GM18505 (cell line): Measurements from ENCODE around the gene TBC1D14.

ENCODE experiments used
- ATAC-seq: cut with Tn5 transposase; IDR thresholded peaks from one replicate; pipeline ENCODE4 v1.9.1; 2021; ENCODE audit not compliant: unreplicated experiment
- POLR2A ChIP-seq: IDR thresholded peaks from 4 replicates; pipeline ENCODE4 v1.6.1; 2011; ENCODE audit warnings: borderline replicate concordance; ENCODE audit not compliant: insufficient read depth, insufficient read length; ENCODE audit errors: extremely low read depth

TBC1D14 gene

DNA sequence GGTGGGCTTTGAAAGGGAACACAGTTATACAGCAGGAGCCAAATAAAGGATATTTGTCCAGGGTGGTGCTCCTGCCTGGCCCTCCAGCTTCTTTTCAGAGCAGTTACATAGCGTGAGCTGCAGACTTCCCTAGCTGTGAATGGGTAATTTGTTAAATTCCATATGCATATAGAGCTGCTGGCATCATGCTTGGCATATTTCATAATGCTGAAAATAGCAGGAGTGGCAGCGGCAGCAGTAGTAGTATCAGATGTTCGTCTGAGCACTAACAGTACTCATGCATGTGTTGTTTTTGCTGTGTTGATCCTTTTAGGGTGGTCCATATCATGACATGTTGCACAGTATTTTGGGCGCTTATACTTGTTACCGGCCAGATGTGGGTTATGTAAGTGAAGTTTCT, 99.9 kb downstream of the TBC1D14 start:
- TF ChIP-seq POLR2A = no peak
- no peak for ATAC-seq

DNA sequence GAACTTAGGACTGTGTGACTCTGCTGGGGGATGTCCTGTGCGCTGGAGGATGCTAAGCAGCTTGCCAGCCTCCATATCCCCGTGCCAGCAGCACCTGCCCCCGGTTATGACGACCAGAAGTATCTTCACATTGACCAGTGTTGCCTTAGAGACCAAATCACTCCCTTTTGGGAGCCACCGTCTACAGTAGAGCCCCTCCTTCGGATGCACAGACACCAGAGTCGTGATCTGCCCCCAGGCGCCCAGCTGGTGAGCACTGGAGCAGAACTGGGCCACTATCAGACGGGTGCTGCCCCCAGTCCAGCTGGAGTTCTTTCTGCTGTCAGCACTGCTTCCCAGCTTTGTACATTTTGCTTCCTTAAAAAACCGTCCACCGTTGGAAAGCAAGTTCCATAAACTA, 103.5 kb downstream of the TBC1D14 start:
- TF ChIP-seq POLR2A = no peak
- no peak for ATAC-seq

DNA sequence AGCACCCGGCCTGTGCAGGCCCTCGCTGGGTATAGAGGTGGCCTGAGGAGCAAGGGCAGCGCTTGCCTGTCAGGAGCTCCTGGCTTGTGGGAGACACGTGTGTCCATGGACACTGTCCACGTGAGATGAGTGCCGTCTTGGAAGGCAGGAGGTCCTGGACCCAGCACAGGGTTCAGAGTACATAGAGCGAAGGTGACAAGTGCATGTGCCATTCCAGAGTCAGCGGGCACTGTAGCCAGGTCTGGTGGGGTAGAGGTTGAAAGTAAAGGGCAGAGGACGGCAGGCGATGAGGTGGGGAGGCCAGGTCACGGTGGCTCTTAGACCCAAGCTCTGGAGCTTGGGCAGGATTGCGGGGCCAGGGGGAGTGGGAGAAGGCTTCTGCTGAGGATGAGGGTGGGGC, 105.2 kb downstream of the TBC1D14 start:
- no peak for TF ChIP-seq POLR2A
- ATAC-seq = no peak

DNA sequence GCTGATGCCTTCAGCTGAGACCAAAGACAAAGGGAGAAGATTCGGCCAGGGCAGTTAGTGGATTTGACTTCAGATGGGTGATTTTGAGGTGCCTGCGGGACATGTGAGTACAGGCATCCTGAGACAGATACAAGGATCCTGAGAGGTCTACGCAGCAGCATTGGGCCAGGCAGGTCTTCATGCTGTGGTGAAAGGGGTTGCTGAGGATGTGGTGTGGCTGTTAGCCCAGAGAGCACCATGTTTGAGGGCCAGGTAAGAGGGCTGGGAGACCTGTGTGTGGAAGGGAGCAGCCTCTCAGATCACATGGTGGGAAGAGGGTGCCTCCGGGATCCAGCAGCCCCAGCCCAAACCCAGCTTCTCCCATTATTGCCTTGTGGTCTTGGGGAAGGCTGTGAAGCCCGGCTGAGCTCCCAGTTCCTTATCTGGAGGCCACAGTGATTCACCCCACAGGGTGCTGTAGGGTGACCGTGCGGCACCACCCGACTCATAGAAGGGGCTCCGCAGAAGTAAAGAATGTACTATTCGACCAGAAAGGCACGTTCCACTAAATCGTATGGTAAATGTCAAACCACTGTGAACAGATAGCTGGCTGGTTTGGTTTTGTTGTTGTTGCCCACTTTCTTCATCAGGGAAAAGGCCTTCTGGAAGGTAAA, 105.9 kb downstream of the TBC1D14 start:
- no peak for TF ChIP-seq POLR2A
- no peak for ATAC-seq

- no peak for TF ChIP-seq POLR2A
- no peak for ATAC-seq
Observed at GRCh38 chr4:7016086-7016485, 106.5 kb downstream of the TBC1D14 start.

- no peak for ATAC-seq
Observed at GRCh38 chr4:7016512-7016911, 106.9 kb downstream of the TBC1D14 start.

DNA sequence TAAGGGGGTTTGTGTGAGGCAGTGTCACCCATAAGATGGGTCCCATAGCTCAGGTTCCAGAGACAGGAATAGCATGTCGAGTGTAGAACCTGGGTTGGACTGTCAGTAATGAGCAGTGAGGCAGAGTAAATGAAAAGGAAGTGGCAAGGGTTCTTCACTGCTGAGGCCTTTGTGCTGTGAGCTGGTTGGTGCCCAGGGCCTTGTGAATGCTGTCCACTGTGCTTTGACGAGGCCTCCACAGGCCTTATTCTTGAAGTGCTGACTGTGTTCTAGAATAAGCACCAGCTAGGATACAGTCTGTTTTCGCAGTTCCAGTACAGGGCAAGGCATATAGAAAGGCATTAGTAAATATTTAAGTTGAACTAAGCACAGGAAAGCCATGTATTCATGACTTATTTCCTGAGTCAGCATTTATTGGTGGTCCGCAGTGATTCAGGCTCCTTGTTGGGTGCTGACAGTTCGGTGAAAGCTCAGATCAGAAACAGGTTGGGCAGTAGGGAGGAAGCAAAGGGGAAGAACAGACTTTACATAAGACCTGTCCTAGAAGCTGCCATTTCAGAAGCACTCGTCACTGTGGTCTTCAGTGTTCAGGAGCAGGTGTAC, 107.9 kb downstream of the TBC1D14 start:
- TF ChIP-seq POLR2A = no peak
- no peak for ATAC-seq

More at GRCh38 chr4:7016512-7016911, 106.9 kb downstream of the TBC1D14 start:
- TF ChIP-seq POLR2A = no peak

DNA sequence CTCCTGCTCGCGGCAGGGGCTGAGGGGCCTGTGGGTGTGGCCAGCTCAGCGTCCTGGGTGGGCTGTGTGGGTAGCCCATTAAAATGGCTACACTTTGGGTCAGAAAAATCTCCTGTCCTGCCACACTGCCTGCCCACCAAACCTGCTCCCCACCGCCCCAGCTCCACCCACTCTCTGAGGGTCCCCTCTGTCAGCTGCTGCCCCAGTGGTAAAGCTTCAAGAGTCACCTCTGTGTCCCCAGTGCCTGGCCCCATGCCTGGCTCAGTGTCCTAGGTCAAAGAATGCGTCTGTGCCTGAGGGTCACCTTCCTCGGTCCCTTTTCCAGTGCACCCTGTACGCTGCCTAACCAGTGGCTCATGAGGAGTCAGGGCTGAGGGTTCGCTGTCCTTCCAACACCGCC, 108.7 kb downstream of the TBC1D14 start:
- TF ChIP-seq POLR2A = no peak
- ATAC-seq = no peak

- no peak for TF ChIP-seq POLR2A
- no peak for ATAC-seq
Observed at GRCh38 chr4:7019367-7019766, 109.7 kb downstream of the TBC1D14 start.

DNA sequence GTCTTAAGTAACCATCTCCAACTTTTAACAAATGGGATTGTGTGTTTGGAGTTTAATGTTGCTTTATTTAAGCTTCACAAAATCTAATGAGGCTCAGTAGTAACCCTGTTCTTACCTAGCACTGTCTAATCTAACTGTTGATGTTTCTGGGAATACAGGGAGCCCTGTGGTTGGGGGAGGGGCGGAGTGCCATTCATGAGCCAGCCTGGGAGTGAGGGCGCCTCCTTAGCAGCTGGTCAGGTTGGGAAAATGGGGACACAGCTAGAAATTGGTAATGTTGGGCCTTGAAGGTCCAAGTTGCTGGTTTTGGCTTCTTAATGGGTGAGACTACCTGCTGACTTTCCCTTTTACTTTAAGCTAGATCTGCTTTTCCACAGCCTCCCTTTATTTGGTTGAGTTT, 110.7 kb downstream of the TBC1D14 start:
- no peak for TF ChIP-seq POLR2A
- no peak for ATAC-seq

- no peak for ATAC-seq
- no peak for TF ChIP-seq POLR2A
Observed at GRCh38 chr4:7020856-7021255, 111.2 kb downstream of the TBC1D14 start.

DNA sequence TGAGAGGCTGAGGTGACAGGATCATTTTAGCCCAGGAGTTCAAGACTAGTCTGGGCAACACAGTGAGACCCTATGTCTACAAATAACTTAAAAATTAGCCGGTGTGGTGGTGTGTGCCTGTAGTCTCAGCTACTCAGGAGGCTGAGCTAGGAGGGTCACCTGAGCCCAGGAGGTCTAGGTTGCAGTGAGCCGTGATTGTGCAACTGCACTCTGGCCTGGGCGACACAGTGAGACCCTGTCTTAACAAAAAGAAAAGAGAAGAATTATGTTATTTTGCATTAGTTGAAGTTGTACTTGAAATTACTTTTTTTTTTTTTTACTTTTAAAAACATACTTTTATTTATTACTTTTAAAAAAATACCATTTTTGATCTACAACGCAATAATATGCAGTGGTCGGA, 111.7 kb downstream of the TBC1D14 start:
- no peak for TF ChIP-seq POLR2A
- ATAC-seq = no peak

- no peak for TF ChIP-seq POLR2A
- no peak for ATAC-seq
Observed at GRCh38 chr4:7021930-7022664, 112.5 kb downstream of the TBC1D14 start.

GRCh38 chr4:7023486-7023885, 113.9 kb downstream of the TBC1D14 start:
- TF ChIP-seq POLR2A = no peak
- no peak for ATAC-seq
